MCF 10A (cell line): ENCODE measurements around the gene IRF9. TPM values are rescaled to one million over a fixed set of nuclear protein-coding genes. Genes with fewer than 3 reads are reported as not detected.
A peak's percentile ranks its signal among the peaks of the same experiment; 100 is the strongest.

Experiments
- BruUV-seq: library from RNA; stranded (reverse); fragments of 400-500 nt; replicated peaks from 2 replicates; lab custom pipeline; 2021; lab: Mats Ljungman, UMichigan
- CTCF ChIA-PET: fragments of 300-600 bp; sonication (Branson Sonifier 250); formaldehyde crosslinking; extraction: SDS; loops from one replicate; lab custom pipeline; 2021; ENCODE audit warnings: antibody characterized with exemption, inconsistent platforms; lab: Yijun Ruan, JAX
- POLR2A ChIA-PET: fragments of 300-600, 350-650 bp; sonication (Branson Sonifier 250); formaldehyde crosslinking; extraction: SDS; loops from one replicate; lab custom pipeline; 2020; ENCODE audit warnings: antibody characterized with exemption, inconsistent platforms; lab: Yijun Ruan, JAX
- DNase-seq: peaks from one replicate; pipeline ENCODE4 v3.0.0-alpha.2; 2018; ENCODE audit not compliant: unreplicated experiment
- H3K27ac Mint-ChIP-seq: one replicate; pipeline ENCODE4 v1.8.0; 2022; ENCODE audit warnings: mild to moderate bottlenecking, low read depth, mixed read lengths; ENCODE audit not compliant: unreplicated experiment
- H3K27me3 Mint-ChIP-seq: one replicate; pipeline ENCODE4 v1.8.0; 2022; ENCODE audit warnings: mixed read lengths; ENCODE audit not compliant: insufficient read depth, unreplicated experiment
- H3K36me3 Mint-ChIP-seq: one replicate; pipeline ENCODE4 v1.8.0; 2022; ENCODE audit warnings: mild to moderate bottlenecking, moderate library complexity, mixed read lengths; ENCODE audit not compliant: insufficient read depth, unreplicated experiment
- H3K4me1 Mint-ChIP-seq: one replicate; pipeline ENCODE4 v1.8.0; 2022; ENCODE audit warnings: mixed read lengths; ENCODE audit not compliant: insufficient read depth, unreplicated experiment
- H3K4me3 Mint-ChIP-seq: one replicate; pipeline ENCODE4 v1.8.0; 2022; ENCODE audit warnings: mild to moderate bottlenecking, moderate library complexity, mixed read lengths; ENCODE audit not compliant: unreplicated experiment
- H3K9me3 Mint-ChIP-seq: one replicate; pipeline ENCODE4 v1.8.0; 2022; ENCODE audit warnings: mixed read lengths; ENCODE audit not compliant: unreplicated experiment
- intact Hi-C: fragments of 100-400 bp; cut with micrococcal nuclease; formaldehyde crosslinking; loops from 2 replicates; pipeline ENCODE4 v1.14.1; 2022
- total RNA-seq: library from RNA; stranded (reverse); gene quantifications from 2 replicates; pipeline ENCODE4 v1.2.3, GENCODE V29; 2022
- TF ChIP-seq, protein P1 (sequence below): fragments of 200-600 bp; IDR thresholded peaks from one replicate; pipeline ENCODE4 v1.8.0; 2022; ENCODE audit warnings: antibody characterized with exemption, mild to moderate bottlenecking; ENCODE audit not compliant: unreplicated experiment

The IRF9 gene
- total RNA-seq, 1 experiment from 2014 or later: 13.6 TPM

DNA sequence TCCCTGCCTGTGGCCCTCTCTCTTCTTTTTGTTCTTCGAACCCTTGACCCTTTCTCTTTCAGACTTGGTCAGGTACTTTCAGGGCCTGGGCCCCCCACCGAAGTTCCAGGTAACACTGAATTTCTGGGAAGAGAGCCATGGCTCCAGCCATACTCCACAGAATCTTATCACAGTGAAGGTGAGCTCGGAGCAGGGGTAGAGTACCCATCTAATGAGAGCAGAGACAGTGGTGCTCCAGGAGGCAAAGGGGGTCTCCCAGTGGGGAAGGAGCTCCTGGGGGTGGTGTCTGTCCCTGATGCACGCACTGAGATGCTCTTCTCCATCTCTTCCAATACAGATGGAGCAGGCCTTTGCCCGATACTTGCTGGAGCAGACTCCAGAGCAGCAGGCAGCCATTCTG lies 4.7 kb downstream of the IRF9 start:
- no peaks in the 10 kb centered on the region for H3K27me3 Mint-ChIP-seq
- BruUV-seq: no TSS peak
- no peak for DNase-seq
- peaks cover 12% of the 10 kb centered on the region for H3K4me1 Mint-ChIP-seq
- no peaks in the 10 kb centered on the region for H3K9me3 Mint-ChIP-seq
- H3K4me3 Mint-ChIP-seq: no peak overlapping the region
- H3K36me3 Mint-ChIP-seq: peaks cover 53% of the 10 kb centered on the region
- CTCF ChIA-PET: interaction anchor here (0.6 to 1.6 kb wide), 3 partner anchors 30 to 75 kb away, joined by 3 to 4 read pairs (median 3); partner anchors contain the start of gene PSME1
- intact Hi-C loops: no loop called here
- POLR2A ChIA-PET: interaction anchor here (0.7 kb wide), 1 partner anchor 175 kb away, joined by 3 read pairs; no protein-coding TSS in a partner anchor
- H3K27ac Mint-ChIP-seq: peak overlapping the region; percentile 64
- TF ChIP-seq, protein P1, sequence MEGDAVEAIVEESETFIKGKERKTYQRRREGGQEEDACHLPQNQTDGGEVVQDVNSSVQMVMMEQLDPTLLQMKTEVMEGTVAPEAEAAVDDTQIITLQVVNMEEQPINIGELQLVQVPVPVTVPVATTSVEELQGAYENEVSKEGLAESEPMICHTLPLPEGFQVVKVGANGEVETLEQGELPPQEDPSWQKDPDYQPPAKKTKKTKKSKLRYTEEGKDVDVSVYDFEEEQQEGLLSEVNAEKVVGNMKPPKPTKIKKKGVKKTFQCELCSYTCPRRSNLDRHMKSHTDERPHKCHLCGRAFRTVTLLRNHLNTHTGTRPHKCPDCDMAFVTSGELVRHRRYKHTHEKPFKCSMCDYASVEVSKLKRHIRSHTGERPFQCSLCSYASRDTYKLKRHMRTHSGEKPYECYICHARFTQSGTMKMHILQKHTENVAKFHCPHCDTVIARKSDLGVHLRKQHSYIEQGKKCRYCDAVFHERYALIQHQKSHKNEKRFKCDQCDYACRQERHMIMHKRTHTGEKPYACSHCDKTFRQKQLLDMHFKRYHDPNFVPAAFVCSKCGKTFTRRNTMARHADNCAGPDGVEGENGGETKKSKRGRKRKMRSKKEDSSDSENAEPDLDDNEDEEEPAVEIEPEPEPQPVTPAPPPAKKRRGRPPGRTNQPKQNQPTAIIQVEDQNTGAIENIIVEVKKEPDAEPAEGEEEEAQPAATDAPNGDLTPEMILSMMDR: no peak

DNA sequence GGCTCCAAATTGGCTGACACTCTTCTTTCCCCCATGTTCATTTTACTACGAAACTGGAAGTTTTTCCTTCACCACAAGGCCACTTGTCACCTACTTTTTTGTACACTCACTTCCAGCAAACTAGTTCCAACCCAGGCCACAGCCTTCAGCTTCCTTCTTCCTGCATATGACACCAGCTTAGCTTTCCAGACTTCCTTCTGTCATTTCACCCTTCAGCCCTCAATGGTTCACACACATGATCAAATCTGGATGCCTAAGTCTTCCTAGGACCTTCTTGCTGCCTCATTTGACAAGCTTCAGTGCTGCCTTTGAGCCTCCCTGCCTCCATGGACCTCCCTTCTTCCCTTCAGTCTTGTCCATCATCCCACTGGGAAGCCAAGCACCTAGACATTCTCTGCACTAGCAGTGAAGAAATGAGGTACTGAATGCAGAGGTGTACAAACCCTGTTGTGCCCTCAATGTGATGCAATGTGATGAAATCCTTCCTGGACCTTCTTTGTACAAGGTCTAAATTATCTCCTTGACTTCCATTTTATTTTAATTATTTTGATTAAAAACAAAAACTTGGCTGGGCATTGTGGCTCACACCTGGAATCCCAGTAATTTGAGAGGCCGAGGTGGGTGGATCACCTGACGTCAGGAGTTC lies 6.5 kb downstream of the IRF9 start:
- no TSS peak for BruUV-seq
- no peak overlapping the region for H3K4me3 Mint-ChIP-seq

GRCh38 chr14:24171422-24172260 lies 10.6 kb downstream of the IRF9 start, which contains the start of gene REC8:
REC8 (plus strand) TSS chr14:24172080; CDS start chr14:24172553, 473 bp downstream.
- no peak for DNase-seq
- TF ChIP-seq, protein P1: no peak
- H3K36me3 Mint-ChIP-seq: peaks cover 27% of the 10 kb centered on the region
- peaks cover 8% of the 10 kb centered on the region for H3K4me1 Mint-ChIP-seq
- ChIA-PET CTCF (interaction anchor here (0.6 to 3.1 kb wide), 3 partner anchors 11 to 17 kb away, joined by 3 to 21 read pairs (median 6); partner anchors contain the start of genes IPO4 and IRF9), POLR2A (interaction anchor here (0.6 kb wide), 2 partner anchors 10 to 57 kb away, joined by 3 read pairs; partner anchors contain the start of genes DCAF11 and NRL)
- H3K27ac Mint-ChIP-seq: no peak within 1 kb of the TSS
- intact Hi-C loops: no loop called here
- H3K9me3 Mint-ChIP-seq: no peaks in the 10 kb centered on the region
- BruUV-seq: no TSS peak
- no peaks in the 10 kb centered on the region for H3K27me3 Mint-ChIP-seq
- no peak within 1 kb of the TSS for H3K4me3 Mint-ChIP-seq

More for the DNA sequence above, 6.5 kb downstream of the IRF9 start:
- peaks cover 42% of the 10 kb centered on the region for H3K36me3 Mint-ChIP-seq
- H3K27me3 Mint-ChIP-seq: no peaks in the 10 kb centered on the region
- H3K9me3 Mint-ChIP-seq: no peaks in the 10 kb centered on the region
- peaks cover 8% of the 10 kb centered on the region for H3K4me1 Mint-ChIP-seq
- no peak for DNase-seq
- H3K27ac Mint-ChIP-seq: no peak overlapping the region
- CTCF ChIA-PET: interaction anchor here (1.1 kb wide), 1 partner anchor 12 kb away, joined by 3 read pairs; no protein-coding TSS in a partner anchor
- POLR2A ChIA-PET: interaction anchor here (1.1 kb wide), 2 partner anchors 11 to 26 kb away, joined by 3 to 5 read pairs; partner anchors contain the start of gene EMC9
- TF ChIP-seq, protein P1: no peak
- intact Hi-C loops: no loop called here
